Measurements from ENCODE around the gene CASP12.

The CASP12 gene

DNA sequence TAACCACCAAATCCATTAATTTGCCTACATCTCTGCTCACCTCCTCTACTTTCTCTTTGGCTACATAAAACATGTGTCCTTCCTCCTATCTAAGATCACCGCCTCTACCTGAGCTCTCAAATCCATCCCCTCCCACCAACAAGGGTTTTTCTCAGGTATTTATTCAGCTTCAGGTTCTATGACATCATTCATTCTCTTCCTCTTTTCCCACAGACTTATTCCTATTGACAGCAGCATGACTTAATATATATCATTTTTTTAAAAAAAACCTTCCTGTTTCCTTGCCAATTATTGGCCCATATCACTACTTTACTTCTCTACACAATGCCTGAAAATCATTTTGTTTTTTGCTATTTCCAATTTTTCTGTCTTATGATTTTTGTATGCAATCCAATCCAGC, 4.4 kb downstream of the CASP12 start:
- DNase-seq: no peak
- in situ Hi-C loops (cut with MboI; ENCODE audit: low pct_unique_long_range_greater_than_20kb, low sequenced_read_pairs): no loop called here

DNA sequence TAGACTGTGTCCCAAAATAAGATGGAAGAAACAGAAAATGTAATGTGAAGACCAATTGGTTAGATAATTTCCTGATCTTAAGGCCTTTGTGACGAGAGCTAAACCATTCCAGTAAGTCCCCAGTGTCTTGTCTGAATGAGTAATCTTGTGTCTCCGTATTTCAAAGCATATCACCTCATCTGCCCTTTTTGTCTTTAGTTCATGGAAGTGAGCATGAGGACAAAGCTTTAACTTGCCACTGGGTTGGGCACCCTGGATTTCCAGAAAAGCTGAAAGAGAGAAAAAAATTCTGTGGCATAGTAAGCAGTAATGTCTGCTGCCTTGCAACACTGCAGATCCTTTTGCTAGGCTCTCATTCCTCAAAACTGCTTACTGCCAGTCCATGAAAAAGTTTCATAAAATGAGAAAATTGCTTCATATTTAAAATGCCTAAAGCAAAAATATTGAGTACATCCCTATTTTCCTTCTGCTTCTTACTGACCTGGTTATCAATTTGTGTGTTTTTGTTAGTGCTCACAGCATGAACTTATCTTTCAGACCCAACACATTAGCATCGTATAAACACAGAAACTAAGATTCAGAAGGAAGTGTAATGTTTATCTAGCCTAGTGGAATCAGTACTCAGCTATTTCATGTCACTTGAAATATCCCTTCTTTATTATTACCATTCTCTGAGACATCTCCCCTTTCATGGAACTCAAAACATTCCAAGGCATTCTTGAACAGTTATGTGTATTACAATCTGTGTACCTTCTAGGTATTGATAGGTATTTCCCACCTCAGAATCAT, 5.3 kb downstream of the CASP12 start:
- in situ Hi-C loops (cut with MboI; ENCODE audit: low pct_unique_long_range_greater_than_20kb, low sequenced_read_pairs): no loop called here
- DNase-seq: no peak

DNA sequence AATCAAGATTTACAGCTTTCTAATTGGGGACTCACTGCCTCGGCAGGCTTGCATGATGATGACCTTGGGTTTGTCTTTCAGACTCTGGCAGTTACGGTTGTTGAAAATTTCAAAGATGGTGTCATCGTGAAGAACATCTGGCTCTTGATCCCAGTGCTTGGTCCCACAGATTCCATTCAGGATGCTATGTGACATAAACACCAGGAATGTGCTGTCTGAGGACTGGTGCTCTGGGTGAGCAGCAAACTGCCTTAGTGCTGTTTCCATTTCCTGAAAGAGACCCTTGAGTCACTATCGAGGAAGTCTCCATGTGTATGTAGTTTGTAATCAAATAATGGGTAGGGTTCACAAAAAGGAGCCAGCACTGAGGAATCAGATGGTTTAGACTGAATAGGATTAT, 7.1 kb downstream of the CASP12 start:
- no peak for DNase-seq
- in situ Hi-C loops (cut with MboI; ENCODE audit: low pct_unique_long_range_greater_than_20kb, low sequenced_read_pairs): no loop called here

DNA sequence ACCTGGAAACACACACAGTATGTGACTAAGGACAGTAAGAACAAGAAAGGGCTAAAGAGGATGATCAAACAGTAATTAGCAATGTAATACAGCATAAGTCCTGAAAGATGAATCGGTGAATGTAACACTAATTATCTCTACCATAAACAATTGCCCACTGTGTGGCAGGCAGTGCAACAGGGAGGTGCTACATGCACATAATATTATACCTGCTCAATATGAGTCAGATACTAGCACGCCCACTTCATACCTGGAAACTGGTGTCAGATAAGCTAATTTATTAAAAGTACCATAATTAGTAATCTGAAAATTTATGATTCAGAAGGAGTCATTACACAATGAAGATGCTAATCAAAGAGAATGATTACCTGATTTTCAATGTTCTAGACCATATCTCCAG, 14.9 kb downstream of the CASP12 start:
- DNase-seq: no peak
- in situ Hi-C loops (cut with MboI; ENCODE audit: low pct_unique_long_range_greater_than_20kb, low sequenced_read_pairs): no loop called here

DNA sequence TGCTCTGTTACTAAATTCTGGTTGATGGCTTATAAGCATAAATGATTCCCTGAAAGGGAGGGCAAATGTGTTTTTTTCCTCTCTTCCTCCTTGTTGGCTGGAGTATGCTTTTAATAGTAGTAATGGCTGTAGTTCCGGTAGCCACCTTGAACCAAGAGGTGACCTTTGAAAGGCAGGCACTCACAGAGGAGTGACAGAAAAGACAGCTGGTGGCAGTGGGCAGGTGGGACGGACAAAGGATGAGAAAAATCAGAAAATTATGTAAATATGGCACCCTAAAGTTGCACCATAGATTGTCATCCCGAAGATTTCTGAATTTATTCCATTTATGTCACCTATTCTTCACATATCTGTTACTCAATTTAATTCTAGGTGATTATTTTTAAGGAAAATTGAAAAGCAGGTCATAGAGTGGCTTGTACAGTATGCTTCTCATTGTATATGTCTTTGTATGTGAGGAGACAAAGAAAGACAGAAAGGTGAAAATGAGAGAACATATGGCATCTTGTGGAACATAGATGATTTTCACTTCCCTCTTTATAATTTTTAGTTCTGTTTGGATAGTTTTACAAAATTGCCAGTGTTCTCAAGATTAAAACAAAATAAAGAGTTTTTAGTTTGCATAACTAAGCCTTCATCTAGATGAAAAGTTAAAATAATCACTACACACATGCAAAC, 17.0 kb downstream of the CASP12 start:
- no peak for DNase-seq
- in situ Hi-C loops (cut with MboI; ENCODE audit: low pct_unique_long_range_greater_than_20kb, low sequenced_read_pairs): no loop called here

DNA sequence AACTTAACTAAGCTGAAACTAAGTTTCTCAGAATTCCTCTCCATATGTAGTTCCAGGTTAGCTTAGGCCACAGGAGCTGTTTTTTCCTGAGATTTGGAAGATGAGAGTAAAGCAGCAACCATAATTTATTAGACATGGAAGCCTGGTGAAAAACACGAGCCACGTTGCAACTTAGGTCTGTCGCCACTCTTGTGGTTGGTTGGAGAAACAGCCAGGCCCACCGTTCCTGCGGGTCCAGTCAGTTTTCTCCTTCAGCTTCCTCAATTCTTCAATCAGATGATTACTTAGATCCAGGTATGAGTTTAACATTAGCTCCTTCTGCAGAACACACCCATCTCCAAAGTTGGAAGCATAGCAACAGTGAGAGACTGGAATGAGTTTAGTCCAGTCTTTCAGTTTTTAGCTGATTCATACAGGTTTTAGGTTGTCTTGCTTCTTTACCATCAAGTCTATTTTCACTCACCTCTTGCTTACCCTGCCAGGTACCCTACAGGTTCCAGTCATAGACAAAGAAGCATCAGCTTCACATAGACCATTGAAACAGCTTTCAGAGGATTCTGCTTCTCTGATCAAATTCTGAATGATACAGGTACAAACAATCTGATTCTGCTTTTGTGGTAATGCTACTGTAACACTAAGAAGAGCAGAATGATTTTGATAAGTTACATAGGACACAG, 18.6 kb downstream of the CASP12 start:
- no peak for DNase-seq

DNA sequence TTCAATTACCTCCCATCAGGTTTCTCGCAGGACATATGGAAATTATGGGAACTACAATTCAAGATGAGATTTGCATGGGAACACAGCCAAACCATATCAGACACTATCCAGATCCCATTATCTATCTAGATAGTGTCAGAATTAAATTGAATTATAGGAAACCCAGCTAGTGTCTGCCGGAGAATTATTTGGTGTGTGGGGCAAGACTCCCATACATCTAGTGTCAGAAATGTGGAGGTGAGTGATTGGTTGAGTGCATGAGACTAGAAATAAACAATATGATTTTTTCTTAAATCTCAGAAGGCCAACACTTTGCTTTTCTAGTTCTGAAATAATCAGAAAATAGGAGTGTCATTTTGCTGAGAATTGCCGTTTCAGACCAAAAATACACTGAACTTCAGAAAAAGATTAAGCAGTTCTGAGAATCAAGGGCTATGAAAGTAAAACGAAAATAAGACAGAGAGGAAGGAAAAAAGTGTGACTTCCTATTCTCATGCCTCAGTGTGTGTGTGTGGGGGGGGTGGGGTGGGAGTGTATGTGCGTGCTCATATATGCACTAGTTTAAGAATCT, 21.3 kb downstream of the CASP12 start:
- peak; percentile 46 for DNase-seq
- in situ Hi-C loops (cut with MboI; ENCODE audit: low pct_unique_long_range_greater_than_20kb, low sequenced_read_pairs): no loop called here

More for the DNA sequence above, 18.6 kb downstream of the CASP12 start:
- in situ Hi-C loops (cut with MboI; ENCODE audit: low pct_unique_long_range_greater_than_20kb, low sequenced_read_pairs): no loop called here

DNA sequence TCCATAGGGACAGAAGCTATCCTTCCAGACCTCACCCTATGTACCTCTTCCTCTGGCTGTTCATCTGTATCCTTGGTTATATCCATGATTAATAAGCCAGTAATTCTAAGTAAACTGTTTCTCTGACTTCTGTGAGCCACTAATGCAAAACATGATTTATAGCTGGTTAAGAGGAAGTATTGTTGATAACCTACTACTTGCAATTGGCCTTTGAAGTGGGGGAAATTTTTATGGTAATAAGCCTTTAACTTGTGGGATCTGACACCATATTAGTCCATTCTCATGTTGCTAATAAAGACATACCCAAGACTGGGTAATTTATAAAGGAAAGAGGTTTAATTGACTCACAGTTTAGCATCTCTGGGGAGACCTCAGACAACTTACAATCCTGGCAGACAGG, 21.9 kb downstream of the CASP12 start:
- DNase-seq: no peak
- in situ Hi-C loops (cut with MboI; ENCODE audit: low pct_unique_long_range_greater_than_20kb, low sequenced_read_pairs): no loop called here

DNA sequence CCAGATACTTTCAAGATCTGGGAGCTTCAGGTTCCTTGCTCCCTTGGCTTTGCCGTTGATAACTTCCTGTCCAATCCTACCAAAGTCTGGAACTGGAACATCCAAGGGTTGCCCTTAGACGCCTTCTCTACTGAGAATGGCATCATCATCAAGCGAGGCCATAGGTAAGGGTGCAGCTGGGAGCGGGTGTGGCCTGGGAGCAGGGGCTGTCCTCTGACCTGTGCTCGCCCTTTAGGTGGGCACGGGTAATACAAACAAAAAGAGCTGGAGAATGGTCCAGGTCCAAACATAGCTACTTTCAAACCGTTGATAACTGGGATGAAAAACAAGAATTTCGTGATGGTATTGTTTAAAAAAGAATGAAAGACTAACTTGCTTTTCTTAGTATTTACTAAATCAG, 25.0 kb downstream of the CASP12 start:
- DNase-seq: no peak
- in situ Hi-C loops (cut with MboI; ENCODE audit: low pct_unique_long_range_greater_than_20kb, low sequenced_read_pairs): no loop called here

DNA sequence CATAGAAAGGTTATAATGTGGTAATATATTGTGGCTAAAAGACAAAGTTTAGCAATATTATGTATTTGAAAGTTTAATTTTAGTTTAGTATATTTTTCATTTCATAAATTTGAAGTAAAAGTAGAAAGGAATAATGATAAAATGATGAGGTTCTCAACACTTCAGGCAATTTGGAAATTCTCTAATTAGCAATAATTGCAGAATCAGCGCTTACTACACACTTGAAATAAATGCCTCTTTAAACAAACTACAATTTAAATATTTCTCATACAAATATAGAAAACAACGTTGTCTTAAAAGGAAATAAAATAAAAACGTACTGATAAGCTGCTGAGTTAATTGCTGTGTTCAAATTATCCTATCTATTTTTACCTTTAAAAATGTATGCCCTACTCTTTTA, 25.9 kb downstream of the CASP12 start:
- DNase-seq: no peak
- in situ Hi-C loops (cut with MboI; ENCODE audit: low pct_unique_long_range_greater_than_20kb, low sequenced_read_pairs): no loop called here

DNA sequence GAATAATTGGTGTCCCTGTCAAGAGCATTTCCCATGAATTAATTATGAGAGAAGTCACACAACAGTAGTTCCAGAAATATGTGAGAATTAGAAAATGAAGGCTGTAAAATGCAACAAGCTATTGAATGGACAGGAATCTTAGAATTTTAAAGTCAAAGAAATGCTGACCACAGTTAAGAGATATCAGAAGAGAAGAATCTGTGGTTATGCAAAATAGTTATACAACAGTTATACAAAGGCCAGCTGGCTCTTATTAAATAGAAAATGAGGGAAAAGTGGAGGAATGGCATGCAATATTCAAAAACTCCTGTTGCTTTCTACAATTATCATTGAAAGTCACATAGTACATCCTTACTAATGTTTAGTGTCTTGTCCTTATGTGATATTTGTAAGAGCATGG, 27.4 kb downstream of the CASP12 start:
- no peak for DNase-seq
- in situ Hi-C loops (cut with MboI; ENCODE audit: low pct_unique_long_range_greater_than_20kb, low sequenced_read_pairs): no loop called here

DNA sequence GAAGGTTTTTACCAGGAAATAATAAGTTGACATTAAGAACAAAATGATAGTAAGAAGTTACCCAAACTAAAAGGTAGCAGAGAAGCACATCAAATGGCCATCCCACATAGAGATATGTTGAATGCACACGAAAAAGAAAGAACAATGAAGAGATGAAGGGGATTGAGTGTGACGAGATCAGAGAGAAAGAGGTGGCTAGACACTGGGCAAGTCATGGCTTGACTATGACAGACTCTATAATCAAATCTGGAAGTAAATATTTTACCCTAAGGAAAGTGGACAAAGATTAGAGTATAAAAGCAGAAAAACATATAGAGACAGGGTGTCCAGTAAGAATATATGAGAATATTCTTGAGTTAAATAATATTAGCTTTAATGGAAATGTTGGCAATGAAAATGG, 31.4 kb downstream of the CASP12 start:
- in situ Hi-C loops (cut with MboI; ENCODE audit: low pct_unique_long_range_greater_than_20kb, low sequenced_read_pairs): no loop called here
- DNase-seq: no peak

DNA sequence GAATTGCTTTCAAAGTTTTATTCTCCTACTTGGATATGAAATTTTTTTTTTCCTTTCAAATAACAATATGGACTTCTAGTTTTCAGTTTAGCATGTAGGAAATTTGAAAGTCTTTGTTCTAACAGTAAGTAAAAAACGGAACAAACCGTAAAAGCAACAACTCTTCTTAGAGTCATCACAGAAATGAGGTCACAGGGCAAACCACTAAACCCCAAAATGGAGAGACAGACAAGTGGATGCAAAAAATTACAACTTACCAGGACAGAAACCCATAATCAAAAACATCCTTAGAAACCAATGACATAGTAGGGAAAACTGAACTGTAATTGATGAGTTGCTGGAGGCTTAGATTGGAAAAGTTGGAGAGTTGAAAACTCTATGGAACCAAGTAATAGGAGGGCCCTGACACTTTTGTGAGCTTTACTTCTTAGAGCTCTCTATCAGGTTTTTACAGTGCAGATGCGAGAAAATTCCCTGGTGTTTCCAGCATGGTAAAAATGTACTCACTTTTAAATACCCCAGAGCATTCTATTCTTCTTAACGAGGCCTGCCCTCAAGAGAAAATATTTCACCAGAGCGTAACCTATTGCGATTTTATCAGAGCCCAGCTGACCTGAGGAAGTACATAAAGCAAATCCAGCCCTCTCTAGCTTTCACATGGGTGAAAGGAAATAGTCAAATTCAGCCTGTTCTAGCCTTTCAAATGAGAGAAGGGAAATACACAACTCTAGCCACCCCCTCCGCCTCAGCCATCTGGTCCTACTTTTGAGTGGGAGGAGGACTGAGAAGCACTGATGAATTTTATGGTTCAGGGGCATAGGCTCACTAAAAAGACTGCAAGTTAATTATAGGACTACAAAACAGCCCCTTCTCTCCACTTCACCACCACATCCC, 39.1 kb downstream of the CASP12 start:
- peak; percentile 87 for DNase-seq
- in situ Hi-C loops (cut with MboI; ENCODE audit: low pct_unique_long_range_greater_than_20kb, low sequenced_read_pairs): no loop called here

DNA sequence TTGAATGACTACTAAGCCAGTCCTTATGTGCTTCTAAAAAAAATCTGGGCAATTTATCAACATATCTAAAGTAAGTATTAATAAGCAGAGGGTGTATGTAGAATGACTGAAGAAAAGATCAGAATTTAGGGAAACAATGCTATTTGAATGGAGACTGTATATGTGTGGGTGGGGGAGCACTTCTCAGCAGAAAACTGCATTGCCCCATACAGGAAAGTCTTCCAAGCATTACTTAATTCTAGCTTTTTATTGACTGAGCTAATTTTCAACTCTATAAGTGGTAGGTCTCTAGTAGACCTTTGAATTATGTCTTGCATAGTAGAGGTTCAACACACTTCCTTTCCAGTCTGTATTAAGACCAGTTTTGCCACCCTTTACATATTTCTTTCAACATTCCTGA, 41.7 kb downstream of the CASP12 start:
- no peak for DNase-seq
- in situ Hi-C loops (cut with MboI; ENCODE audit: low pct_unique_long_range_greater_than_20kb, low sequenced_read_pairs): no loop called here

DNA sequence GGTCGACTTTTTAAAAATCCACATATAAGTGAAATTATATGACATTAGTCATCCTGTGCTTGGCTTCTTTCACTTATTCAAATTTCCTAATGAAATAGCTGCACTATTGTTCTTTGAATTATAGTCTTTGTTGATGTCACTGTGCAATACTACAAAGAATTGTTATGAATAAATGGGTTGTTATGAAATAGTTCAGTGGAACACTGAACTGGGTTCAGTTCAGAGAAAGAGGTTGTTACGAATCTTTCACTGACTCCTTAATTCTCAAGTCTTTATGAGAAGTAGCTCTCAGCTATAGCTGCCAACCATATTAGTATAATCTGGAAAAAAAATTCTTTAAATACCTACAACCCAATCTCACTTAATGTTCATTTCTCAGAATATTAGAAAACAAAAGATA, 42.3 kb downstream of the CASP12 start:
- in situ Hi-C loops (cut with MboI; ENCODE audit: low pct_unique_long_range_greater_than_20kb, low sequenced_read_pairs): no loop called here

DNA sequence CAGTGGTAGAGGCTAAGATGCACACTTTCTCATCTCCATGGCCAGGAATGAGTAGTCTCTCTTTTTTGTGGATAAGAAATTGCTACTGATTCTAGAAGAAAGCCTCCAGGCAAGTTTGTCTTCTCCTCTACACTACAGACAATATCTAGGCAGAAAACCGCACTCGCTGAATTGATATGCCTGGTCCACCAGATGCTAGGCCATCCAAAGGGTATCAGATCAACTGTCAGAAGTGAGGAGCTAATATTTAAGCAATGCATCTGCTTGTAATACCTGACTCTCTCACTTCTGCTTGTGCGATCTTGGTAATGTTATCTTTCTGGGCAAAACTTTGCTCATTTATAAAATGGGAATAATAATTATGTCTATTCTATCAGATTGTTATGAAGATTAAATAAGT, 45.0 kb downstream of the CASP12 start:
- DNase-seq: no peak
- in situ Hi-C loops (cut with MboI; ENCODE audit: low pct_unique_long_range_greater_than_20kb, low sequenced_read_pairs): no loop called here

More for the DNA sequence above, 42.3 kb downstream of the CASP12 start:
- no peak for DNase-seq

DNA sequence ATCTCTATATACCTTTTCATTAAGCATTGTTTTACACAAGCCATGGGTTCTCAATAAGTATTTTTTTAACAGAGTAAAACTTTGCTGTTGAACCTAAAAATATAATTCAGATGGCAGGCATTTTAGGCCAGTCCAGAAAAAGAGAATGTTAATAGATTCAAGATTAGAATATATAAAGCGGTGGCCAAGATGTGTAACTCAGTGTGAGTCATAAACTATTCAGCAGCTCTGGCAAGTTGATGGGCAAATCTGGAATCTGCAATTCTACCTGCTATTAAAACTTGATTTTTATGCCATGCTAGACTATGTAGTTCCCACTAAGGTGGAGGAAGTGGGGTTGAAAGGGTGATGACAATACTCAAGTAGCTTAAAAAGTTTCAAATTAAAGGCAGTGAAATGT, 45.4 kb downstream of the CASP12 start:
- no peak for DNase-seq
- in situ Hi-C loops (cut with MboI; ENCODE audit: low pct_unique_long_range_greater_than_20kb, low sequenced_read_pairs): no loop called here

DNA sequence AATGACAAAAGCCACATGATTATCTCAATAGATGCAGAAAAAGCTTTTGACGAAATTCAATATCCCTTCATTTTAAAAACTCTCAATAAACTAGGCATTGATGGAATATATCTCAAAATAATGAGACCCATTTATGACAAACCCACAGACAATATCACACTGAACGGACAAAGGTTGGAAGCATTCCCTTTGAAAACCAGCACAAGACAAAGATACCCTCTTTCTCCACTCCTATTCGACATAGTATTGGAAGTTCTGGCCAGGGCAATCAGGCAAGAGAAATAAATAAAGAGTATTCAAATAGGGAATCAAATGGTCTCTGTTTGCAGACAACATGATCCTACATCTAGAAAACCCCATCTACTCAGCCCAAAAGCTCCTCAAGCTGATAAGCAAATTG, 52.0 kb downstream of the CASP12 start:
- in situ Hi-C loops (cut with MboI; ENCODE audit: low pct_unique_long_range_greater_than_20kb, low sequenced_read_pairs): no loop called here
- no peak for DNase-seq

DNA sequence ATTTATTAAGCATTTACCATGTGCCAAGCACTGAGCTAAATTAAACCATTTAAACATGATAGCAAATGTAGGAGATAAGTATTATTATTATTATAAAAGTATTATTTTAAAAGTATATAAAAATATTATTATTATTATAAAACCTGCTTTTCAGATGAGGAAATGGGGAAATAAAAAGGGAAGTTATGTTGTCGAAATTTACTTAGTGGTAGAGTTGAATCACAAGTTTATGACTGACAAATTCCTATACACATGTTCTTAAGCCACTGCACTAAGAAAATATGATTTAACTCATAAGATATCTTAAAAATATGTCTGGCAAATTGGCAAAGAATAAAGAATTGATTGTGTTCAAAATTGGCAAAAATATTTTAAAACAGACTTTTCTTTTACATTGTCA, 53.8 kb downstream of the CASP12 start:
- in situ Hi-C loops (cut with MboI; ENCODE audit: low pct_unique_long_range_greater_than_20kb, low sequenced_read_pairs): no loop called here
- DNase-seq: no peak
